HG03442 (cell line): Measurements from ENCODE around the gene CENPT.

ENCODE experiments used
- ATAC-seq: cut with Tn5 transposase; IDR thresholded peaks from one replicate; pipeline ENCODE4 v1.9.1; 2021; ENCODE audit warnings: mild to moderate bottlenecking, moderate library complexity; ENCODE audit not compliant: unreplicated experiment

The CENPT gene

GRCh38 chr16:67814567-67814966 is 32.9 kb downstream of the CENPT start:
- ATAC-seq: no peak

- no peak for ATAC-seq
These were observed 35.6 kb downstream of the CENPT start for GRCh38 chr16:67811899-67812298.

- ATAC-seq: no peak
These were observed 40.3 kb downstream of the CENPT start for GRCh38 chr16:67807148-67807682.

DNA sequence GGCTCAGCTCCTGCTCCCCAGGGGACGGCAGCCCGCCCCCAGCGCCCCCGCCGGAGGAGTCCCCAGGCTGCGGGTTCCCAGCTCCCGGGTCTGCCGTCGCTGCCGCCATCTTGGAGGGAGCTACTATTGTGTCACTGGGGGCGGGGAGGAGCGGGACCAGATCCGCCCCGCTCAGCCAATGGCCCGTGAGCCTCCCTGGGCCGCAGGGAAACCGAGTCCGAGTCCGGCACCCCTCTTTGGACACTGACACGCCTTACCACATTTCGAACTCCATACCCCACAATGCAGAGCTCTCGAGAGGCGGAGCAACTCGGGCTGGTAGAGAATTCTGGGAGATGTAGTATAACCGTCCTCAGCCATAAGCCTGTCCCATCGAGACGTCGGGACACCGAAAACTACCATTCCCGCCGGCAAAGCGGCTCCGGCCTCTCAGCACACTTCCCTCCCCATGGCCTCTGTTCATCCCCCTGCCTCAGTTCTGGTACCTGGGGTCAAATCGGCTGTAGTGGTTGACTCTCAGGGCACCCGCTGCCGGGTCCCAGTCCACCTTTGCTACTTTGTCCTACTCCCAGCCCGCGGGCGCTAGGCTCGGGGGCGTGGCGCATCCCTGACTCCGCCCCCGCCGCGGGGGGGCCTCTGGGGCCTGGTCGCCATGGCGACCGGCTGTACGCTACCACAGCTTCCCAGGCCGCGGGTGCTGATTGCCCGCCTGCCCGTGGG is 40.9 kb downstream of the CENPT start, which contains the start of the genes RANBP10 and TSNAXIP1:
TSS of gene RANBP10 (minus strand) at position 133 of the 720 bp plus-strand sequence. CDS start at position 109, 24 bp downstream.
TSS of gene TSNAXIP1 (plus strand) at position 462 of the 720 bp plus-strand sequence. CDS start 261 bp downstream, outside the sequence.
- ATAC-seq: peak; percentile 87

GRCh38 chr16:67805718-67806427 is 41.6 kb downstream of the CENPT start:
- no peak for ATAC-seq

DNA sequence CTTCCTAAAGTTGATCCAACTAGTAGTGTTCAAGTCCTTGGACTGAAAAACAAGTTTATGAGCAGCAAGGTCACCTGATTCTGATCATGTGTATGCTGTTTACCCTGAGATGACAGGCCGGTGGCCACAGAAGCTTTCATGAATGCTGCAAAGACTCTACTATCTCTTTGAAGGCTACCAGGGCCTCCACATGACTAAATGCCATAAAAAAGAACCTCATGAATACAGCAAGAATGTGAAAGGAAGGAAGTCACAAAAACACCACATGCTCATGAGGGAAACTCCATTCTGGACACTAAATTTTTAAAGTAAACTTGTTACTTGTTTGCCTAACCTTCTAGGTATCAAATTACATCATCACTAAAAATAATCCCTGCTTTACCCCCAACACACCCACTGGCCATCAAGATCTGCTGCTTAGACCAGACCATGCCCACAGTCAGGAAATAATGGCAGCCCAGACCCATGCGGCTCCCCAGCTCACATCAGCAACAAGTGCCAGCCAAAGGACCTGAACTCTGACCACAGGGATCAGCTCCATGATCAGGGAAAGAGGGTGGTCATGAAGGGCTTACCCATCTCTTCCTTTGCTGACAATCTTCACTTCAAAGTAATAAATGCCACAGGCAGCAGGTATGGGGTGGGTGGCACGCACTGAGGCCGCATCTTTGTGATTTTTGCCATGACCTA is 42.5 kb downstream of the CENPT start:
- no peak for ATAC-seq

DNA sequence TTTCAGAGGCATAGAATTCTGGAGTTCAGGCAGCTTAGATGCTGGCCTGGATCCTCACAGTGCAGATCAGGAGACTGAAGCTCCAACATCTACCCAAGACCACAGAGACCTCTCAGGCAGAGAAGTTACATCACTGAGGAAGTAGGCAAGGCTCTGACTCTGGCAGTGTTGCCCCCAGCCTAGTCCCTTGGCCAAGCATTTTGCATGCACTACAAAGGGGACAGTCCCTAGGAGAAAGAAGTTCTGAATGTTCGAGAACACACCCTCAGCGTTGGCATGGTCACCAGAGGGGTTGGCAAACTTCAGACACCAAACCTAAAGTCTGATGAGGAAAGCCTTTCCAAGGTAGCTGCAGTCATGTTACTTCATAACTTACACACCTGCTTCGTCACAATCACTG is 43.6 kb downstream of the CENPT start:
- ATAC-seq: no peak

GRCh38 chr16:67801883-67802282 is 45.6 kb downstream of the CENPT start:
- ATAC-seq: no peak

DNA sequence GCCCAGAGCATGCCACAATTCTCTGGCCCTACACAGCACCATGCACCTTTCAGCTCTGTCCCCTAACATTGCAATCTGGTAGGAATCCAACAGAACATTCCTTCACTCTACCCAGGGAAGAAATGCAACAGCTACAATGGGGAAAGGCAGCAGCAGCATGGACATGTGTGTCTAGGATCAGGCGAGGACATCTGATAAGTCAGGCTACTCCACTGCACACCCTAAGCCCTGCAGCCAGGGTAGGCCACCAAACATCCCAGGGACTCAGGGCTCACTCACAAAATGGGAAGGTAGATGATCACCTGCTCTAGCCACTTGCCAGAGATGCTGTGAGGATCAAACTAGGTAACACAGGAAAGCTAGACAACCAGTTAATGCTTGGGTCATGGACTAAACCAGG is 46.3 kb downstream of the CENPT start:
- no peak for ATAC-seq

DNA sequence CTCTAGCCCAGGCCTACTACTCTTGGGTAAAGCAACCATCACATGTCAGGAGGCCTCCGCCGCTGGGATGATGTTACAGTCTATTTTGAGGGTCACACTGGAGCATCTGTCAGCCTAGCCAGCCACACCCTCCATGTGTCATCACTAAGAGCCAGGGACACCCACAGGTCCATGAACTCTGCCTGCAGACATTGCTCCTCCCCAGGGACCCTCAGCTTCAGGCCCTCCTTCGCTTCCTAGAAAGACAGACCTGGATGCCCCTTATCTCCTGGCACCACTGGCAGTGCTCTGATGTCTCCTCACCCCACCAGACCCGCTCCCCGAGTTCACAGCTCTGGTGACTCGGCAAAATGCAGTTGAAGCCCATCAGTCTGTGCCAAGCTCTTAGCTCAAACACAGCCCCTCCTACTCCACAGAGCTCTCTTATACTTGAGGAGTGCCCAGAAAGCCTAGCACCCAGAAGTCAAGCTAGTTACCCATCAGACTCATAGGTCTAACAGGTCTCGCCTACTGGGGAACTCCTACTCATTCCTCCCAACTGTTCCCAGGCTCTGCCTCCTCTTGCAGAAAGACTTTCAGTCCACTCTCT is 47.1 kb downstream of the CENPT start:
- no peak for ATAC-seq

DNA sequence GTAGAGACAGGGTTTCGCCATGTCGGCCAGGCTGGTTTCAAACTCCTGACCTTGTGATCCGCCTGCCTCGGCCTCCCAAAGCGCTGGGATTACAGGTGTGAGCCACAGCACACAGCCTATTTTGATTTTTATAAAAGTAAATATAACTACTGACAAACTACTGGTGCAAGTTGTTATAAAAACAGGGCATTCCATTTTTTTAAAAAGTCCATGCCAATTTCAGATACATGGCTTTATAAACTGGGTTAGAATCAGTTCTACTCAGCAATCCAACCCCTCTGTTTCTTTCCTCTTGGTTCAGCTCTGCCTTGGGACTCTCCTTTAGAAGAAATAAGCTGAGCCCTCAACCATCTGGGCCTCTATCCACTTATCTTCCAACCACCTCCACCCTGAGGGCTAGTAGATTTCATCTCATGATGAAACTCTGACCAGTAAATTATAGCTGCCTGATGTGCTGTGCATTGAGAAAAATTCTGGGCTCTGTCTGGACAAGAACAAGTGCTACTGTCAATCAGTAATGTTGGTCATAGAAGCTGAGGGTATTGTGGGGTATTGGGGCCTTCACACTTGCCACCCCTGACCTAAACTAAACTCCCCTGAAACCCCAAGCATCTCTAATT is 51.3 kb downstream of the CENPT start:
- no peak for ATAC-seq

- ATAC-seq: no peak
These were observed 57.4 kb downstream of the CENPT start for GRCh38 chr16:67790071-67790470.

DNA sequence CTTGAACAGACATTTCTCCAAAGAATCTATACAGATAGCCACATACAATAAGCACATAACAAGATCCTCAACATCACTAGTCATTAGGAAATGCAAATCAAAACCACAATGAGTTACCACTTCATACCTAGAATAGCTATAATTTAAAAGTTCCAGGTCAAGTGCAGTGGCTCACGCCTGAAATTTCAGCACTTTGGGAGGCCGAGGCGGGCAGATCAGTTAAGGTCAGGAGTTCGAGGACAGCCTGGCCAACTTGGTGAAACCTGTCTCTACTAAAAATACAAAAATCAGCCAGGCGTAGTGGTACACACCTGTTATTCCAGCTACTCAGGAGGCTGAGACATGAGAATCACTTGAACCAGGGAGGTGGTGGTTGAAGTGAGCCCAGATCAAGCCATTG is 61.0 kb downstream of the CENPT start:
- ATAC-seq: no peak

GRCh38 chr16:67783353-67783725 is 64.2 kb downstream of the CENPT start:
- ATAC-seq: no peak

DNA sequence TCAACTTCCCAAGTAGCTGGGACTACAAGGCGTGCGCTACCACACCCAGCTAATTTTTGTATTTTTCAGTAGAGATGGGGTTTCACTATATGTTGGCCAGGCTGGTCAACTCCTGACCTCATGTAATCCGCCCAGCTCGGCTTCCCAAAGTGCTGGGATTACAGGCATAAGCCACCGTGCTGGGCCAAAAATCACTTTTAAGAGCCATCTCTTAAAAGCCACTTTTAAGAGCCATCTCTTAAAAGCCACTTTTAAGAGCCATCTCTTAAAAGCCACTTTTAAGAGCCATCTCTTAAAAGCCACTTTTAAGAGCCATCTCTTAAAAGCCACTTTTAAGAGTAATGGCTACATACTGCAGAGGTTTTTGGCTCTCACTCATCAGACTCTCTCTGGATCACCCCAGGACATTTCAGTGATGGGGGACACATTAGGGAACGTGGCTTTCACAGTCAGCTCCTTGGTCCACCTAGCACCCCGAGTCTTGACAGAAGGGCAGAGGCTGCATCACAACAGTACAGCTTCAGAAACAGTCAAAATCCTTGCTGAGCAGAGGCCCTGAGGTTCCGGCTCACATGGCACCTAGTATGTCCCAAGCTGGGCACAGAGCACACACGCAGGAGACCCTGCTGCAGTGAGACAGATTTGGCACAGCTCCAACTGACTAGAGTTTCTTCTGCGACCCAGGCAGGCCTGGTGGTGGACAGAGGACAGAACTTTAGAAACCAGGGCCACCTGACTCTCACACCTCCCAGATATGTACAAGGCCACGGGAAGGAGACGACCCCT is 64.7 kb downstream of the CENPT start:
- ATAC-seq: no peak

DNA sequence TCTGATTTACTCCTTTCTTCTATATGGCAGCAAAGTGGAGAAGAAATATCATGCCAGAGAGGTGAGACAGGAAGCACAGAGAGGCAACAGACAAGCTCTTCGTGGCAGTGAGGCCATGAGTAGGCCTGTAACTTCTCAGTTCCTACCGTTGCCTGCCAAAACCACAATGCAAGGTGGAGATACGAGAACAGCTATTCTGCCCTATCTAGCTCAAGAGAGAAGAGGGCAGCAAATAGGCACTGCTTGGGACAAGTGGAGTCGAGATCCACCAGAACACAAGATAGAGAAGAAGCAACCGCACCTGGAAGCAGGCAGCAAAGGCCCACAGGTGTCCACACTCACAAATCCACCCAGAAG is 66.0 kb downstream of the CENPT start:
- peak; percentile 59 for ATAC-seq

DNA sequence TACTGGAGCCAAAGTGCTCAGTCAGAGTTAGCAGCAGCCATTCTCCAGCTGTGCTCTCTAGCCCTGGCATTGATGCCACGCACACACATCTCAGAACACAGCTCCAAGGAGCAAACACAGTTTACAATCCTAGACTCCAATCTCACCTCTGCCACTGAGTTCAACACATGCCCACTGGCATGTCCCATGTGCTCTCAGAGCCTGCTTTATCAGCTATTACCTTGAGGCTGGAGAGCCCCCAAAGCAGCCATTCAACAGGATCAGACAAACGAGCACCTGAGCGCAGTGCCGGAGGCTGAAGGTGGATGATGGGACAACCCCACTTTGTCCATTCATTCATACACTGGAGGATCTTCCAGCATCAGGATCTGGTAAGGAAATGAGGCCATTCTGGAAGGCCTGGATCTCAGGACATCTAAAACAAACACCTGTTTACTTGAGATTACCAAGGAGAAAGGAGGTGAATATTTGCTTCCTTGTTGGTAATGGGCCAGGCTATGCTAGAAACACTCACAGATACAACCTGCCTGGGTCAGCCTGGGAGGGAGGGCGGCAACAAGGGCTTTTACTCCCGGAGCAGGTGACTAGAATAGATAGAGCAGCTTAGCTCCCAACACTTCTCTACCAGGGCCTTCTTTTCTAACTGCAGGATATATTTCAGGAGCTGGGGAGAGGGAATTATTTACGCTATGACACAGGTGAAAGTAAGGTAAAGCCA is 66.5 kb downstream of the CENPT start:
- no peak for ATAC-seq

DNA sequence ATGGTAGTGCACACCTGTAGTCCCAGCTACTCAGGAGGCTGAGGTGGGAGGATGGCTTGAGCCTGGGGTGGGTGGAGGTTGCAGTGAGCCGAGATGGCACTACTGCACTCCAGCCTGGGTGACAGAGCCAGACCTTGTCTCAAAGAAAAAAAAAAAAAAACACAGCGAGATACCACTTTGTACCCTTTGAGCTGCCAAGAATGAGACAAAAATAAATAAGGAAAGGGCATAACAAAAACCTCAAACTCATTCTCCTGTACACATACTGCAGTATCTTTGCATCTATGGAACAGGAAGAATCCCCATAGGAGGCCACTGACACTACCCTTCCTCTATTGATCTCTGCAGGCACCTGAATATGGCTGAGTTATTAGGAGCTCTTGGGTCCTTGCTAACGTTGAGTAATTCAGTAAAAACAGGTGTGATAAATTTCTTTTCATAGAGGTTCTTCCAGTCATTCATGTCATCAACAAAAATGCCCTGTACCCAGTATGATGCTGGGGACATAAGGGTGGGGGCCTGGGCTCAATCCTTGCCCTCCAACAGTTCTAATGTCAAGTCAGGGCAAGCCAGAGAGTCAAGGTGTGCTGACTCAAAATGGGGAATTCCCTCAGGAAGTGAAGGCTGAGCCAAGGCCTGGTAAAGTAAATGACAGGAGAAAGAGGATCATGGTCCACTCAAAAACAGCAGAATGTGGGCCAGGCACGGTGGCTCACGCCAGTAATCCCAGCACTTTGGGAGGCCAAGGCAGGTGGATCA is 68.1 kb downstream of the CENPT start:
- no peak for ATAC-seq
